Eye (tissue), 1 donor: ENCODE results near the gene GFPT2.

ENCODE experiments used
- DNase-seq: peaks from one replicate; pipeline ENCODE4 v3.0.0-alpha.2; 2015

GFPT2 gene

DNA sequence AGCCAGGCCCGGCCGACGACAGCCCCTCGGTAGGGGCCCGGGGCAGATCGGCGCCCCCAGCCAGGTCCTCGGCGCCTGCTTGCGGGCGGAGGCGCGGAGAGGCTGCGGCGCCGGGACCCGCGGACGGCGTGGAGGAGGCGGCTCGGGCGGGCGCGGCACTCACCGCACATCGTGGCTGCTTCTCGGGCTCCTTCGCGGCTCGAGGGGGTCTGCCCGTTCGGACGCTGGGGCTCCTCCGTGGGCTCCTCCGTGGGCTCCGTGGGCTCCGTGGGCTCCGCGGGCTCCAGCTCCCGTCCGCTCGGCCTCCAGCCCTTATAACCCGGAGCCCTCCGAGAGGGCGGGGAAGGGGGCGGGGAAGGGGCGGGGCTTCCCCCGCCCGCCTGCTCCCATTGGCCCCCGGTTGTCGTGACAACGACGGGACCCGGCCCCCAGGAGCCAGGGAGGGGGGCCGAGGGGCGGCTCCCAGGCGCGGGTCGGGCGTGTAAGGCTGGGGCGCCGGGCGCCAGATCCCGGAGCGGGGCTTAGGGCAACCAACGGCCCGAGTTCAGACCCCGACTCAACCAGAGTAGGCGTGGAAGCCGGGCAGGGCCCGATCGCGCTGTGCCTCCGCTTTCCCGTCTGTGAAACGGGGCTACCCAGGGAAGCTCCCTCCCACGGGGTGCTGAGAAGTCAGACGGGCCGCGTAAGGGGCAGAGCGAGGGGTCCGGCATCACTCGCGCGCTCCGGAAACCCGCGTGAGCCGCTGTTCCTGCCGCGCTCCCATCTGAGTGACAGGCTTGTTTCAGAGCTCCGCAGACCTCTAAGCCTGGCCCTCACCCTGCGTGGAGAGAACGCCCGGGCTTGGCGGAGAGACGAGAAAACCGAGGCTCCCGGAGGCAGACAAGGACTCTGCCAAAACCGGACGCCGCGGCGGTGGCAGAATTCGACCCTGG lies at the start of gene GFPT2:
Gene GFPT2 (minus strand): TSS at position 289 of the 932 bp plus-strand sequence. CDS start 119 bp downstream, at position 170.
- peak; percentile 94 for DNase-seq

DNA sequence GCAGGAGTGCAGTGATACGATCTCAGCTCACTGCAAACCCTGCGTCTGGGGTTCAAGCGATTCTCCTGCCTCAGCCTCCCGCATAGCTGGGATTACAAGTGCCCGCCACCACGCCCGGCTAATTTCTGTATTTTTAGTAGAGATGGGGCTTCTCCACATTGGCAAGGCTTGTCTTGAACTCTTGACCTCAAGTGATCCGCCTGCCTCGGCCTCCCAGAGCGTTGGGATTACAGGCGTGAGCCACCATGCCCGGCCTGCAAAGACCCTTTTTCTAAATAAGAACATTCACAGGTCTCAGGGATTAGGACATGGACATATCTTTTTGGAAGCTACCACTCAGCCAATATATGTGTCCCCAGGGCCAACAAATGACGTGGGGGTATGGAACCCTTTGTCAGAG lies 49.6 kb upstream of the GFPT2 start:
- DNase-seq = no peak

DNA sequence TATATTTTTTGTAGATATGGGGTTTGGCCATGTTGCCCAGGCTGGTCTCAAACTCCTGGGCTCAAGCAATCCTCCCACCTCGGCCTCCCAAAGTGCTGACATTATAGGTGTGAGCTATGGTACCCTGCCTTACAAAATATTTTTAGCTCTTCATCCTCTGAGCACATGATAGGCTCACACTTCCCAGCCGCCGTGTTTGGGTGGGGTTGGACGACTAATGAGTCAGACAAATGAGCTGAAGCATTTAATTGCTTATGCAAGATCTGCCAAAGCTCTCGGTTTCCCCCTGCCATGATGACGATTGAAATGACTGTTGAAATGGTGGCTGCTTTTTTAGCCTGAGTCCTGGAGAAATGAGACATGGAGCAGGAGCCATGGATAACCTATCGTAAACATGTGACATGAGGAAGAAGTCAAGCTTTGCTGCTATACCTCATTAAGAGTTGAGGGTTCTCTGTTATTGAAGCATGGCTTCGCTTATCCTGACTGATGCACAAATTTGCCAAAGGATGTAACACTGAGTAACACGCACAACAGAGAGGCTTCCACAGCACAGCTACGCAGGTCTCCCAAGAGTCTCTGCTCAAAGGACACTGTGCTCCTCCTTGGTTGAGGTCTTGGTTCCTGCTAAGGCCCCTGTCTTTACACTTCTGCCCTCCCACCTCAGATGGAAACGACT lies 48.2 kb upstream of the GFPT2 start:
- DNase-seq = no peak

GRCh38 chr5:180400416-180400815 lies 47.3 kb upstream of the GFPT2 start:
- DNase-seq = no peak

- DNase-seq = no peak
Observed at GRCh38 chr5:180399401-180400215, 46.5 kb upstream of the GFPT2 start.

DNA sequence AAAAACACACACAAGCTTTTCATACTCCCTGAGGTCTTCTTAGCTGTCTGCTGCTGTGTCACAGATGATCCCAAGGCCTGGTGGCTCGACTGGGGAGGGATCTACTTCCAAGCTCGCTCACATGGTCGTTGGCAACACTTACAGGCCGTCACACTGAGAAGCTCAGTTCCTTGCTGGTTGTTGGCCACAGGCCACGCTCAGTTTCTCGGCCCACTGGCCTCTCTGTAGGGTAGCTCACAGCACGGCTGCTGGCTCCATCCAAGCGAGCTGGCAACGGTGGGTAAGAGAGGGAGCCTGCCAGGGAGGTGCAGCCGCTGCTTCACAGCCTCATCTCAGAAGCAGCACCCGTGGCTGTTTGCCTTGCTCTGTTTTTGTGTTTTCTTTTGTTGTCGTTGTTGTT lies 43.8 kb upstream of the GFPT2 start:
- DNase-seq = no peak

DNA sequence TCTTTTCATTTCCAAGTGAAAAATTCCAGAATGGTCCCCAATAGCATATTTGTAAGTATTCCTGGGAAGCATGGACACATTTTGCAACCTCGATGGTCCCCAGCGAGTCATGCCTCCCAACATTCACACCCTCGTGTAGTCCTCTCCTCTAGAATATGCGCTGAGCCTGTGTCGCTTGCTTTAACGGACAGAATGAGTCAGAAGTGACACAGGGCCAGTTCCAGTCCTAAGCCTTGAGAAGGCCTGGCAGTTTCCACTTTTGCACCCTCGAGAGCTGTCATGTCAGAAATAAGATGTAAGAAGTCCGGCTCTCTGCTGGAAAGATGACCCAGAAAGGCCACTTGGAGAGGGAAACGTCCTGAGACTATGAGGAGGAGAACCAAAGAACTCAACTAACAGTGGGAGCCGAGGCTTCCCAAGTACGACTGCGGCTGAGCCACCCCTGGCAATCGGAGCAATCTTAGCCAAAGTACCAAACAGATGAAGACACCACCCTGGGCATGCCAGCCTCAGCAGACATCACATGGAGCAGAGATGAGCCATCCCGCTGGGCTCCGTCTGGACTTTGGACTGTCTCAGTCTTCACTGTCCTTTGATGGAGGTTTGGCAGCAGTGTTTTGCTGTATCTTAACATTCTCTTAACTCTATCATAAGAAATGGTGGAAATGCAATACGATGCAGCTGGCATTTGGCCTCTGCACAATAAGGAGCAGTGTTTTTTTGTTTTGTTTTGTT lies 42.6 kb upstream of the GFPT2 start:
- DNase-seq = no peak

- DNase-seq = no peak
Observed at GRCh38 chr5:180394031-180394636, 41.0 kb upstream of the GFPT2 start.

DNA sequence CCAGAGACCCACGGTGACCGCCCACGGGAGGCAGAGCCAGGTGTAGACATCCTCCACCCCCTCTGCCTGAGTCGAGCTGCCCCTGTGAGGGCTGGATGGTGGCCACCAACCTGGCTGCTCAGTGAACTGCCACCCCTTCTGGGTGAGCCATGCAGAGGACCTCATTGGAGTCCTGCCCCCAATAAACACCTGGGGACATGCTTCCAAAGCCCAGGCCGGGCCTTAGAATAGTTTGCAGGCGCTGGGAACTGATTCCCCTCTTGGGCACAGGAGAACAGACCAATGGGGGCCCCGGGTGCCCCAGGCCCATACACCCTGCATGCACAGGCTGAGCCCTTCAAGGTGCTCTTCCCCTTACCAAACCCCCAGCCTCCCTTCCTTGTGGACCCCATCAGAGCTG lies 38.1 kb upstream of the GFPT2 start:
- DNase-seq = no peak

DNA sequence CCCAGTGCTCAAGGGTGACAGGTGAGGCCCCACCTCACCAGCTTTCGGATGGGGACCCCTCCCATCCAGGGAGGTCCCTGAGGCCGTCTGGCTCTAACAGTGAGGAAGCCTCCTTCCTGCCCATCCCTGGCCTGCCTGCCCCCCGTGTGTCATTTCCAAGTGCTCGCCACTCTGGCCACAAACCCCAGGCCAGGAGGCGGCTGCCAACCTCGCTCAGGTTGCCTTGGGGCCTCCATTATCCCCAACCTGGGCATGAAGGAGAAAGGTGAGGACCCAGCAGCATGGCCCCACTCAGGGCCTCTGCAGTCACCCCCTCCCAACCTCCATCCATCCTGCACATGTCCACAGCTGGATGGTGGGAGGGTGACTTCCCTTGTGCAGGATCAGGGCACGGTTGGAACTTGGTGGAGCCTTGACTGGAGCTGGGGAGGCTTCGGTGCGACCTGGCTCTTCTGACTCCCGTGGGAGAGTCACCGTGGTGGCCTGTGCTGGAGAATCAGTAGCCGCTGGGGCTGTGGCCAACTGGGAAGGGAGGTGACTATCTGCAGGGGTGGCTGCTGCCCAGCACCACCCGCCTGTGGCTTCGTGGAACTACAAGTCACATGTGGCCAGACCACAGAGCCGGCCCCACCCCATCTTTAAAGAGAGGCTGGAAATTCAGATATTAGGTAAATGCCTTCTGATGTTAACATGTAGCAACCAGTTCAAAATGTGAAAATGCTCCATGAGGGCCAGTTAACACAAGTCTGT lies 37.5 kb upstream of the GFPT2 start:
- DNase-seq = no peak

GRCh38 chr5:180389252-180390101 lies 36.3 kb upstream of the GFPT2 start:
- DNase-seq = no peak

- DNase-seq = no peak
Observed at GRCh38 chr5:180387798-180388197, 34.7 kb upstream of the GFPT2 start.

DNA sequence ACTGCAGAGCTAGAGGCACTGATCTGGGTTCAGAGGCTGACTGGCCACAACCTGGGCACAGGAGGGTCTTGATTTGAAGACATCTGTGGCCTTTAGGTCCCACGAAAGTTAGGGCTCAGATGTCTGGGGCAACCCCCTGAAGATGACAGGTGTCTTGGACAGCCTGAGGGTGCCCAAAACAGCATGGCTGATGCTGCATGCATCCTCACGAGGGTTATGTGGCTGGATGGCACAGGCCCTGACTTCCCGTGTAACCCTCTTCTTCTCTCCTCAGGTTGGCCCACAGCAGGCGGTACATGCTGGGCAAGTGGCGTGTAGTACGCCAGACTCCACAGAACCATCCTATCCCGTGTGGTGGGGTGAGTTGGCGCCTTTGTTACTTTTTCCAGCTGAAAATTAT lies 29.8 kb upstream of the GFPT2 start:
- no peak for DNase-seq

DNA sequence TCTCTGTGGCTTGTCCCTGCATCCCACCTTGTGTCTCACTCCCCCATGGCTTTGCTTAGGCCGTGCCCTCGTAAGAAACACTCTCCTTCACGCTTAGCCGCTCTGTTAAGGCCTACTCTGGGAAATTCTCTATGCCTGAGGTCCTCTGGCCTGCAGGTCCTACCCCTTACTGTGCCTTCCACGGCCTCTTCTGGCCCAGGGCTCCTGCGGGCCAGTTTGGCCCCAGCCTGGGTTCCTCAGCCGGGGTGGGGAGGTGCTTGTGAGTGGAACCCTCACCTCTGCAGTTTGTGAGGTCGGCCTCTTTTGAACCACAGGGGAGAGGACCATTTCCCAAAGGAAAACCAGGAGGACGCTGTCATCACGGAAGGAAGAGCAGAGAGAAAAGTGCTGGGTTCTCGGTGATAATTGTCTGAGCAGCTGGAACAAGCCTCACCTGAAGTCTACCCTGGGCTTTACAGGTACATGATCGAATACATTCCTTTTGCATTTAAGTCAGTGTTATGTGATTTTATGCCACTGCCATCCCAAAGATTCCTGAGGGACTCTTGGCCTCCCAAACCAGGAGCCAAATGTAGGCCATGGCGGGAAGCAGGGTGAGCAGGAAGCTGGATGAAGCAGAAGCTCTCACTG lies 28.8 kb upstream of the GFPT2 start:
- peak; percentile 22 for DNase-seq

GRCh38 chr5:180381428-180381827 lies 28.3 kb upstream of the GFPT2 start:
- peak; percentile 36 for DNase-seq

DNA sequence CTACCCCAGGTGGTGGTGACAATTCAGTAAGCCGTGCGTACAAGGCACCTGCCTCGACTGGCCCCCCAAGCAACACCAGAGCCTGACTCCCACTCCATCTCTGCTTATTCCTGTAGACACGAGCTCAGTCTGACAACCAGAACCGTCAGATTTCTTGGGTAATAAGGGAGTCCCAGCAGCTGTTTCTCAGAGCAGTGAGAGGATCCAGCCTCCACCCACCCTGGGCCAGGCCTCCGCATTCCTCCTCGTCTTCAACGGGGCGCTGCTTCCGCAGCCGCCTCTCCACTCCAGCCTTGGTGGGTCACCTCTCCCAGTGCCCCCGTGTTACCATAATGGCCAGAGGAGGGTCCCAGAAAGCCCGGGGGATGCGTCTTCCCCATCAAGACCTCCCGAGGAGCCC lies 27.7 kb upstream of the GFPT2 start:
- no peak for DNase-seq

DNA sequence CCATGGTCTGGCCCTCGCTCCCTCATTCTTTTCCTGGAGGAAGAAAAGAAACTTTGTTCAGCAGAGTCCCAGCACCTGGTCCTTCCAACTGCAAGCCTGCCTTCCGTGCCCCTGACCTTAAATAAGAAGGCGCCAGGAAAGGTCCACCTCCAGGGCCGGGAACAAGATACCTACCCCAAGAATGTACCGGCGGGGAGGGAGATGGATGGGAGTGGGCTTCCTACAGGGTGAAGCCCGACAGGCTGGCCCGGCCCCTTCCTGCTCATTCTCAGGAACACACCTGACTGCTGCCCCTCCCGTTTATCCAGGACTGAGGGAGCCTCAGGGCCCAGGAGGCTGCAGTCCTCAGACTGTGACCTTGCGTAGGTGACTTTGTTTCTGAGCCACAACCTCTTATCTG lies 27.3 kb upstream of the GFPT2 start:
- no peak for DNase-seq

- no peak for DNase-seq
Observed at GRCh38 chr5:180379355-180380070, 26.4 kb upstream of the GFPT2 start.
